Measurements from ENCODE around the gene TBCK. TPM values are rescaled to one million over a fixed set of nuclear protein-coding genes. Genes with fewer than 3 reads are reported as not detected.

Gene TBCK
- total and polyA plus RNA-seq, 3 experiments from 2014 or later, result 21.0 to 23.9 (median 21.7) TPM

DNA sequence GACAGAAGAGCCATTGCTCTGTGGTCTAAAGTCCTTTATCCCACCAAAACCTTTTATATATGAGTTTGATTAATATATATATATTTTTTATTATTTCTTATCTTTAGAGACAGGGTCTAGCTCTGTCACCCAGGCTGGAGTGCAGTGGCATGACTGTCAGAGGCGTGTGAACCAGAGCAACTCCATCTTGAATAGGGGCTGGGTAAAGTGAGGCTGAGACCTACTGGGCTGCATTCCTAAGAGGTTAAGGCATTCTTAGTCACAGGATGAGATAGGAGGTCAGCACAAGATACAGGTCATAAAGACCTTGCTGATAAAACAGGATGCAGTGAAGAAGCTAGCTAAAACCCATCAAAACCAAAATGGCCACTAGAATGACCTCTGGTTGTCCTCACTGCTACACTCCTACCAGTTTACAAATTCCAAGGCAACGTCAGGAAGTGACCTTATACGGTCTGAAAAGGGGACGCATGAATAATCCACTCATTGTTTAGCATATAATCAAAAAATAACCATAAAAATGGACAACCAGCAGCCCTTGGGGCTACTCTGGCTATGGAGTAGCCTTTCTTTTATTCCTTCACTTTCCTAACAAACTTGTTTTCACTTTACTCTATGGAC lies 10.5 kb downstream of the TBCK start:
- no peak for DNase-seq
- Histone ChIP-seq H3K4me3 (ENCODE audit: low read length) (no peak overlapping the region), H3K4me1 (ENCODE audit: insufficient read depth, low read length) (no peaks in the 10 kb centered on the region), H3K27me3 (ENCODE audit: insufficient read depth, low read length, poor library complexity, severe bottlenecking) (no peaks in the 10 kb centered on the region), H3K27ac (ENCODE audit: low read depth, low read length) (no peak overlapping the region), H3K9me3 (ENCODE audit: low read length) (no peaks in the 10 kb centered on the region), H3K36me3 (ENCODE audit: insufficient read depth, low read length) (peaks cover 1% of the 10 kb centered on the region)
- Mint-ChIP-seq H3K4me3 (no peak overlapping the region), H3K36me3 (peaks cover 0 to 50% (median 14%) of the 10 kb centered on the region in 3 donors), H3K9me3 (no peaks in the 10 kb centered on the region), H3K27ac (no peak overlapping the region), H3K4me1 (peaks cover 18 to 47% (median 34%) of the 10 kb centered on the region in 3 donors), H3K27me3 (no peaks in the 10 kb centered on the region)
- ChIA-PET POLR2A (no interaction called here), CTCF (no interaction called here)

DNA sequence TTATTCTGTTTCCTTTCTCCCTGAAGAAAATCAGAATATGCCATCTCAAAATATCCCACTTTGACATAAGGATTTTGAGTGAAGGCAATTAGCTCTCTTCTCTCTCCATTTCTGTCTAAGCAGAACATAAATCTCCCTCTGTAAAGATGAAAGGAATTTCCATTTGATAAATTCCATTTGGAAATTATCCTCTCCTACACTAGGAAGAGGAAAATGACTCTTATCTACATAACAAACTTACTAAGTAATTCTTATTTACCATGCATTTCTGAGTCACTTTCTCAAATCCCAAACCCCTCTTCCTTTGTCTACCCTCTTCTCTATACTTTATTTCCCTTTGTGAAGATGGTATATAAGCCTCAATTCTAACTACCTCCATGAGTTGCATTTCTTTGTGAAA lies 11.4 kb downstream of the TBCK start:
- POLR2A ChIA-PET, result interaction anchor here (0.9 kb wide), 1 partner anchor 11 kb away, joined by 3 read pairs; the partner anchor contains the start of gene TBCK
- H3K4me3 ChIP-seq (ENCODE audit: low read length), result no peak overlapping the region
- Mint-ChIP-seq H3K27ac (no peak overlapping the region), H3K27me3 (no peaks in the 10 kb centered on the region), H3K4me1 (peaks cover 15 to 41% (median 33%) of the 10 kb centered on the region in 3 donors), H3K9me3 (no peaks in the 10 kb centered on the region), H3K36me3 (peaks cover 5 to 56% (median 19%) of the 10 kb centered on the region in 3 donors), H3K4me3 (no peak overlapping the region)
- H3K9me3 ChIP-seq (ENCODE audit: low read length), result no peaks in the 10 kb centered on the region
- no peak for DNase-seq
- peaks cover 3% of the 10 kb centered on the region for H3K36me3 ChIP-seq (ENCODE audit: insufficient read depth, low read length)
- H3K4me1 ChIP-seq (ENCODE audit: insufficient read depth, low read length), result no peaks in the 10 kb centered on the region
- H3K27ac ChIP-seq (ENCODE audit: low read depth, low read length), result no peak overlapping the region
- CTCF ChIA-PET, result no interaction called here
- no peaks in the 10 kb centered on the region for H3K27me3 ChIP-seq (ENCODE audit: insufficient read depth, low read length, poor library complexity, severe bottlenecking)

DNA sequence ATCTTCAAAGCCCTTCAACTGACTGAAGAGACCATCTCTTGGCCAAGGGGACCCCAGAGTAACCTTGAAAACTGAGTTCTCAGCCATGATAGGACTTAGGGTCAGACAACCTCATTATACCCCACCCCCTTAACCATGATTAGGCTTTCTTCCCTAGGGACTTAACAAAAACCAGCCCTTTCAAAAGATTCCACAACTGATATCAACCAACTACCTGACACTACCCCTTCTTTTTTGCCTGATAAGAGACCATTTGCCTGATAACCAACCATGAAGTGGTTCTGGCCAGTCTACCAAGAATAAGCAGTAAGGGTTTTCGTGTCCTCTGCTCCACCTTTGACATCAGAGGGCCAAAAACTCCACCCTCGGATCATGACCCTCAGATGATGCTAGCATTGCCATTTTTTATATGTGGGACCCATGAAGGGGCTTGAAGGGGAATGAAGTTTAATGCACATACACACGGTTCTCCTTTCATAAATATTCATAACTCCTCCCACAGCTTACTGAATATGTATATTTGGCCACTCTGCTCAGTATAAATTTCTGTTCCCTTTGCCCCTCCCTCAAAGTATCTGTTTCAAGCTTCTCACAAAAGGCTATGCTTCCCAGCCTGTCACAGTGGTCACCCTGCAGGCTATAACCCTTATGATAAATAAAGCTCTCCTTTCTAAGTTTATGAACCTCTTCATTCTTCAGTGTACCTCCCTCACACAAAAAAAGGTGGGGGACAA lies 12.3 kb downstream of the TBCK start:
- Mint-ChIP-seq H3K4me1 (peaks cover 15 to 40% (median 33%) of the 10 kb centered on the region in 3 donors), H3K27ac (peak overlapping the region in 2 of 8 donors; percentile 14 to 38), H3K36me3 (peaks cover 5 to 62% (median 20%) of the 10 kb centered on the region in 3 donors), H3K4me3 (no peak overlapping the region), H3K27me3 (no peaks in the 10 kb centered on the region), H3K9me3 (no peaks in the 10 kb centered on the region)
- no peaks in the 10 kb centered on the region for H3K9me3 ChIP-seq (ENCODE audit: low read length)
- CTCF ChIA-PET, result no interaction called here
- no peaks in the 10 kb centered on the region for H3K4me1 ChIP-seq (ENCODE audit: insufficient read depth, low read length)
- H3K36me3 ChIP-seq (ENCODE audit: insufficient read depth, low read length), result peaks cover 3% of the 10 kb centered on the region
- POLR2A ChIA-PET, result no interaction called here
- no peak for DNase-seq
- H3K4me3 ChIP-seq (ENCODE audit: low read length), result no peak overlapping the region
- no peak overlapping the region for H3K27ac ChIP-seq (ENCODE audit: low read depth, low read length)
- H3K27me3 ChIP-seq (ENCODE audit: insufficient read depth, low read length, poor library complexity, severe bottlenecking), result no peaks in the 10 kb centered on the region

DNA sequence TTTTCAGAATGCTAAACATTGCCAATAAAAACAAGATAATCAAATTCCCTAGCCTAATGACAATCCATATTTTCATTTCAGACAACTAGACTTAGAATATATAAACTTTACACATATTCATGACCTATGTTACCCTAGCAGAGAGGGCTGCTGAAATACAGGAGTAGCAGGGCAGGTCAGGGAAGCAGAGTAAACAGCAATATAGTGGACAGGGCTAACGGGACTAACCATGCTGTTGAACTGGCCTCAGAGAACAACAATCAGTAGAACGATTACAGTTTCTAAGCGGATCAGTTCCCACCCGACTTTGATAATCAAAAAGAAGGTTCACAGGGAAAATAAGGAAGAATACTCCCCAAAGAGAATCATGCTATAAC lies 14.0 kb downstream of the TBCK start:
- Histone ChIP-seq H3K9me3 (ENCODE audit: low read length) (no peaks in the 10 kb centered on the region), H3K27me3 (ENCODE audit: insufficient read depth, low read length, poor library complexity, severe bottlenecking) (no peaks in the 10 kb centered on the region), H3K27ac (ENCODE audit: low read depth, low read length) (no peak overlapping the region), H3K4me1 (ENCODE audit: insufficient read depth, low read length) (no peaks in the 10 kb centered on the region), H3K4me3 (ENCODE audit: low read length) (no peak overlapping the region), H3K36me3 (ENCODE audit: insufficient read depth, low read length) (peaks cover 3% of the 10 kb centered on the region)
- no peak for DNase-seq
- Mint-ChIP-seq H3K9me3 (no peaks in the 10 kb centered on the region), H3K27ac (no peak overlapping the region), H3K36me3 (peaks cover 5 to 65% (median 19%) of the 10 kb centered on the region in 3 donors), H3K27me3 (no peaks in the 10 kb centered on the region), H3K4me3 (no peak overlapping the region), H3K4me1 (peaks cover 16 to 42% (median 39%) of the 10 kb centered on the region in 3 donors)
- POLR2A ChIA-PET, result no interaction called here
- CTCF ChIA-PET, result no interaction called here

DNA sequence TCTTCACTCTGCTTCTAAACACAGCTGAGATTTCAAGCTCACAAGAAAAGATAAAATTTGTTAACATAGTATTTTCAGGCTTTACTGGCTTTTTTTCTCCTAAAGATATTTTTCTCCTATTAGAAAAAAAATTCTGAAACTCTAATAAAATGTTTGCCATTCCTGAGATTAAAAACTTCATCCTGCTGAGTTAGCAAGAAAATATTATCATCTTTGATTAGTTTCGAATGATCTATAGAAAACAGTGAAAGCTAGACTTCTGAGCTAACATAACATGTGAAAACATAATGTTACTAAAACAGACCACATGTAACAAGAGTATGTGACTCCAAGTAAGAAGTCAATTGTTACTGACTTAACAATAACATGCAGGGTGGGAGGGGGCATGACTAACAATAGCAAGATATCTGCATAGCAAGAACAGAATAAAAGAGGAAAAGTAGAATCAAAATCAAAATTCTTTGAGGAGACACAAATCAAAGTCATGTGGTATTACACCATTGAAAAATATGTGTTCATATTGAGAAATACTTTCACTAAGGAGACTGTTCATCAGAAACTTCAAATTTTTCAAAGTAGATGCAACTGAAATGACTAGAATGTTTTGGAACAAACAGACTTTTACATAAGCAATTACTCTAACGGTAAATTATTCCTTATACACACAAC lies 14.5 kb downstream of the TBCK start:
- POLR2A ChIA-PET, result no interaction called here
- H3K36me3 ChIP-seq (ENCODE audit: insufficient read depth, low read length), result peaks cover 3% of the 10 kb centered on the region
- H3K27me3 ChIP-seq (ENCODE audit: insufficient read depth, low read length, poor library complexity, severe bottlenecking), result no peaks in the 10 kb centered on the region
- H3K4me1 ChIP-seq (ENCODE audit: insufficient read depth, low read length), result no peaks in the 10 kb centered on the region
- Mint-ChIP-seq H3K9me3 (no peaks in the 10 kb centered on the region), H3K27ac (peak overlapping the region in 2 of 8 donors; percentile 5 to 61), H3K4me1 (peaks cover 16 to 46% (median 42%) of the 10 kb centered on the region in 3 donors), H3K27me3 (no peaks in the 10 kb centered on the region), H3K36me3 (peaks cover 5 to 65% (median 19%) of the 10 kb centered on the region in 3 donors), H3K4me3 (no peak overlapping the region)
- CTCF ChIA-PET, result no interaction called here
- no peak for DNase-seq
- H3K4me3 ChIP-seq (ENCODE audit: low read length), result no peak overlapping the region
- H3K27ac ChIP-seq (ENCODE audit: low read depth, low read length), result no peak overlapping the region
- no peaks in the 10 kb centered on the region for H3K9me3 ChIP-seq (ENCODE audit: low read length)

DNA sequence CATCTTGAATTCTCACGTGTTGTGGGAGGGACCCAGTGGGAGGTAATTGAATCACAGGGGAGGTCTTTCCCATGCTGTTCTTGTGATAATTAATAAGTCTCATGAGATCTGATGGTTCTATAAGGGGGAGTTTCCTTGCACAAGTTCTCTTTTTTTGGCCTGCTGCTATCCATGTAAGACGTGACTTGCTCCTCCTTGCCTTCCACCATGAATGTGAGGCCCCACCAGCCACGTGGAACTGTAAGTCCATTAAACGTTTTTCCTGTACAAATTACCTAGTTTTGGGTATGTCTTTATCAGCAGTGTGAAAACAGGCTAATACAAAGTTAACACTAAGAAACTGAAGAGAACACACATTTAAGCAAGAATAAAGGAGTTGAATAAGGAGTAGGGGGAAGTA lies 16.0 kb downstream of the TBCK start:
- H3K4me1 Mint-ChIP-seq, result peaks cover 15 to 50% (median 41%) of the 10 kb centered on the region in 3 donors
- H3K36me3 Mint-ChIP-seq, result peaks cover 5 to 71% (median 25%) of the 10 kb centered on the region in 3 donors
- H3K9me3 Mint-ChIP-seq, result no peaks in the 10 kb centered on the region
- Histone ChIP-seq H3K9me3 (ENCODE audit: low read length) (no peaks in the 10 kb centered on the region), H3K27ac (ENCODE audit: low read depth, low read length) (no peak overlapping the region), H3K4me1 (ENCODE audit: insufficient read depth, low read length) (no peaks in the 10 kb centered on the region), H3K36me3 (ENCODE audit: insufficient read depth, low read length) (peaks cover 4% of the 10 kb centered on the region), H3K27me3 (ENCODE audit: insufficient read depth, low read length, poor library complexity, severe bottlenecking) (no peaks in the 10 kb centered on the region), H3K4me3 (ENCODE audit: low read length) (no peak overlapping the region)
- H3K4me3 Mint-ChIP-seq, result no peak overlapping the region
- POLR2A ChIA-PET, result no interaction called here
- peak overlapping the region in 1 of 8 donors; percentile 58 for H3K27ac Mint-ChIP-seq
- no peaks in the 10 kb centered on the region for H3K27me3 Mint-ChIP-seq
- CTCF ChIA-PET, result no interaction called here
- DNase-seq, result no peak

DNA sequence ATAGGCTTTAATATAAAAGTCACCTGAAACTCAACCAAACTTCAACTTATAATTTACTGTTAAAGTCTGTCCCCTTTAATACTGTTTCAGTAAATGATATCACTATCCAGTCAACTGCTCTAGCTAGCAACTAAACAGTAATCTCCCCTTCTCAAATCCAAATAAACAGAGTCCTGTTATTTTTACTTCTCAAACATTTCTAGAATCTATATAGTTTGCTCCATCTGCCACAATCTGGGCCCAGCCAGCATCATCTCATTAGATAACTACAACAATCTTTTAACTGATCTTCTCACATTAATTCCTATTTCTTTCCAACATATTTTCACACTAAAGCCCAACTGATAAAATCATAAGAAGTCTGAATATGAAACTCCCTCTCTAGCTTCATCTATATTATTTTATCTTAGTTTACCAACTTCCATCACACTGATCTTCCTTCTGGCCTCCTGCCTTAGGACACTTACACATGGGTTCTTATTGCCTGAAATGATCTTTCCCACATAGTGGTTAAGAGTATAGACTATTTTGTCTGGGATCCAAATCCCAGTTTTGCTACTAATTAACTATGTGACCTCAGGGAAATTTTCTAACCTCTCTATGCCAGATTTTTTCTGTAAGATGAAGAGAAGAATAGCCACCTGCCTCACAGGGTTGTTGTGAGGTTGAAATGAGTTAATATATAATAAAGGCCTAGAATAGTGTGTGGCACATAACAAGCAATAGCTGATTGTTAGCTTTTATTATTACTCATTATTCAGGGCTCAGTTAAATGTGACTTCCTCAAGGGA lies 18.6 kb downstream of the TBCK start:
- Mint-ChIP-seq H3K9me3 (no peaks in the 10 kb centered on the region), H3K27ac (peak overlapping the region in 2 of 8 donors; percentile 0 to 48), H3K4me3 (no peak overlapping the region), H3K4me1 (peaks cover 8 to 27% (median 24%) of the 10 kb centered on the region in 3 donors), H3K27me3 (no peaks in the 10 kb centered on the region), H3K36me3 (peaks cover 5 to 74% (median 26%) of the 10 kb centered on the region in 3 donors)
- no peak for DNase-seq
- Histone ChIP-seq H3K27ac (ENCODE audit: low read depth, low read length) (no peak overlapping the region), H3K4me1 (ENCODE audit: insufficient read depth, low read length) (no peaks in the 10 kb centered on the region), H3K36me3 (ENCODE audit: insufficient read depth, low read length) (peaks cover 8% of the 10 kb centered on the region), H3K9me3 (ENCODE audit: low read length) (no peaks in the 10 kb centered on the region), H3K4me3 (ENCODE audit: low read length) (no peak overlapping the region), H3K27me3 (ENCODE audit: insufficient read depth, low read length, poor library complexity, severe bottlenecking) (no peaks in the 10 kb centered on the region)
- POLR2A ChIA-PET, result no interaction called here
- CTCF ChIA-PET, result no interaction called here
